T-cell (primary cell): ENCODE data around the gene FOXP2. TPM values are rescaled to one million over a fixed set of nuclear protein-coding genes. Genes with fewer than 3 reads are reported as not detected.

Experiments
- ATAC-seq, 4 experiments: fragments of 200-7000 bp in 3 of 4; fragments of 150-1000 bp in 1 of 4; cut with Tn5 transposase; replicated peaks in 1 of 4; 1 replicate in 3 of 4; 2 replicates in 1 of 4; pipeline ENCODE4 v1.10.0; 2021; ENCODE audit warnings: moderate library complexity in 3 of 4, mild to moderate bottlenecking in 2 of 4, moderate number of reproducible peaks in 1 of 4
- CTCF ChIA-PET, 2 donors: fragments of 300-600 bp; sonication (Branson Sonifier 250); formaldehyde crosslinking; loops; one replicate each; lab custom pipeline; 2022; ENCODE audit warnings: antibody characterized with exemption in 2 of 2; lab: Charles Lee
- POLR2A ChIA-PET, 2 donors: fragments of 300-600 bp; sonication (Branson Sonifier 250); formaldehyde crosslinking; loops; one replicate each; lab custom pipeline; 2022; ENCODE audit warnings: antibody characterized with exemption in 2 of 2; lab: Charles Lee
- DNase-seq, 35 experiments: peaks; one replicate each; pipeline versions ENCODE4 v3.0.0 to v3.0.0-alpha.2; 2013 to 2023
- H3K27ac ChIP-seq: one replicate; pipeline ENCODE4 v1.5.1; 2013; ENCODE audit warnings: low read length
- H3K27me3 ChIP-seq, 2 experiments: replicated peaks in 1 of 2; 1 replicate in 1 of 2; 2 replicates in 1 of 2; pipeline versions ENCODE4 v1.6.1 to v1.7.0; 2013; ENCODE audit warnings: low read length in 1 of 2, mixed read lengths in 1 of 2; ENCODE audit not compliant: control insufficient read depth in 2 of 2, insufficient read depth in 2 of 2; ENCODE audit errors: extremely low read depth in 1 of 2
- H3K36me3 ChIP-seq, 2 donors: 1 replicate in 1 of 2; 2 replicates in 1 of 2; pipeline versions ENCODE4 v1.6.1 to v1.7.0; 2013; ENCODE audit warnings: low read length in 1 of 2; ENCODE audit not compliant: control insufficient read depth in 2 of 2, insufficient read depth in 1 of 2; ENCODE audit errors: extremely low read depth in 1 of 2
- H3K4me1 ChIP-seq, 2 experiments: 1 replicate in 1 of 2; 2 replicates in 1 of 2; pipeline versions ENCODE4 v1.6.1 to v1.7.0; 2013; ENCODE audit warnings: low read length in 2 of 2, mixed read lengths in 1 of 2; ENCODE audit not compliant: insufficient read depth in 2 of 2, control insufficient read depth in 1 of 2; ENCODE audit errors: extremely low read depth in 1 of 2
- H3K4me3 ChIP-seq, 2 donors: 1 replicate in 1 of 2; 2 replicates in 1 of 2; pipeline versions ENCODE4 v1.5.1 to v1.7.0; 2013; ENCODE audit warnings: mild to moderate bottlenecking in 2 of 2, low read length in 1 of 2, moderate library complexity in 1 of 2; ENCODE audit not compliant: control insufficient read depth in 1 of 2; ENCODE audit errors: extremely low read depth in 1 of 2
- H3K9me3 ChIP-seq: 2 replicates; pipeline ENCODE4 v1.7.0; 2013
- H3K27ac Mint-ChIP-seq, 2 donors: one replicate each; pipeline ENCODE4 v1.8.0; 2020 to 2021; ENCODE audit warnings: mild to moderate bottlenecking in 2 of 2, mixed read lengths in 2 of 2
- H3K27me3 Mint-ChIP-seq, 2 donors: one replicate each; pipeline ENCODE4 v1.8.0; 2021 to 2022; ENCODE audit warnings: mixed read lengths in 2 of 2
- H3K36me3 Mint-ChIP-seq: one replicate; pipeline ENCODE4 v1.8.0; 2021; ENCODE audit warnings: mixed read lengths
- H3K4me1 Mint-ChIP-seq, 3 donors: one replicate each; pipeline ENCODE4 v1.8.0; 2020 to 2022; ENCODE audit warnings: mixed read lengths in 3 of 3, mild to moderate bottlenecking in 1 of 3
- H3K4me3 Mint-ChIP-seq, 3 donors: one replicate each; pipeline ENCODE4 v1.8.0; 2020 to 2022; ENCODE audit warnings: mild to moderate bottlenecking in 3 of 3, mixed read lengths in 3 of 3, moderate library complexity in 3 of 3
- H3K9me3 Mint-ChIP-seq, 3 donors: one replicate each; pipeline ENCODE4 v1.8.0; 2020 to 2022; ENCODE audit warnings: mixed read lengths in 3 of 3
- WGBS: methylation state at CpG from one replicate; pipeline ENCODE4 v1.1.5; 2013; ENCODE audit warnings: missing lambda C conversion rate; ENCODE audit not compliant: insufficient coverage; 5-methylcytosine and 5-hydroxymethylcytosine counted together
- total RNA-seq, 35 experiments: library from RNA in 6 of 35; stranded (reverse) in 6 of 35; fragments of 120-200 nt in 1 of 35; gene quantifications; one replicate each; pipeline versions ENCODE4 v1.2.1 to v1.2.4 and lab custom pipeline; 2013 to 2026

Gene FOXP2
- under 1 TPM in 1 of 5 donors, not detected in 4; 0.19 TPM for total RNA-seq
- 0.24 TPM for total RNA-seq (2013)
- total RNA-seq (lab: John Stamatoyannopoulos, UW) = 0 to 0.18 (median 0) reads per million in 29 experiments

DNA sequence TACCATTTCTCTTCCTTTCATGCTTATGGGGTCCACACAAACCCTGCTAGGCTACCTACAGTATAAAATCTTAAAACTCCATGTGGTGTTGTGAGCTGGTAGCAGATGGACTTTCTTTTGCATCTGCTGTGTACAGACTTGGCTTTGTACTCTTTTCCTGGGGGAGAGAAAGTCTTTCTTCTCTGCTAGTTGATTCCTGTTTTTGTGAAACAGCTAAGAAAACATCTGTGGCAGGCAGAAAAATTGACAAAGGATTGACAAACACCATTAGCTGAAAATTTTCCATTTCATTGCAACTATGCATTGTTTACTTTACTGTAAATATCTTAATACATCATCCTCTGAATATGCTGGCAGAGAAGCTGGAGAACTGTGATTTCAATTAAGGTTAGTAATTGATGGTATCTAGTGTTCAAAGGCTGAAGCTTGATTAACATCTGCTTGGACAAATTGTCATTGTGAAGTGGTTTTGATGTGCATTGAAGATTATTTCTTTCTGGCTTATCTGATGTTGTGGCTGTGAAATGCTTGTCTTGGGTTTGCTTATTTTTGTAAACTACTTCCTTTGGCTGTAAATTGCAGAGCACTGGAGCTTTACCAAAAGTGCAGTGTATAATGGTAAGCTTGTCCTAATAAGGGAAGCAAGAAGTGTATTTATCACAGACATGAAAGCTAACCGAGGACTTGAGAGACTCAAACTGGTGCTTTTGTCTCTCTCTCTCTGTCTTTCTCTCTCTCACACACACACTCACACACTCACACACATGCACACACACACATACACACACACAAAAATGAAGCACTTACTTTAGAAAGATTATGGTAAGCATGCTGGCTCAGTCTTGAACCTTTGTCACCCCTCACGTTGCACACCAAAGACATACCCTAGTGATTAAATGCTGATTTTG, at the start of gene FOXP2:
Gene FOXP2 (plus strand): TSS at position 660 of the 908 bp plus-strand sequence. CDS start 11,697 bp downstream, outside the sequence.
- ChIA-PET CTCF (no interaction called here), POLR2A (no interaction called here)
- Histone ChIP-seq H3K27me3 (no peaks in the 10 kb centered on the region), H3K4me3 (no peak within 1 kb of the TSS), H3K36me3 (no peaks in the 10 kb centered on the region), H3K27ac (no peak within 1 kb of the TSS), H3K9me3 (no peaks in the 10 kb centered on the region), H3K4me1 (no peaks in the 10 kb centered on the region)
- no peak within 1 kb of the TSS for H3K4me3 Mint-ChIP-seq
- H3K4me1 Mint-ChIP-seq = no peaks in the 10 kb centered on the region
- no peaks in the 10 kb centered on the region for H3K36me3 Mint-ChIP-seq
- DNase-seq = no peak
- no peaks in the 10 kb centered on the region for H3K27me3 Mint-ChIP-seq
- ATAC-seq = no peak
- H3K9me3 Mint-ChIP-seq = no peaks in the 10 kb centered on the region
- no peak within 1 kb of the TSS for H3K27ac Mint-ChIP-seq
- WGBS = no CpG with 5 or more reads among the region's 2 CpGs

DNA sequence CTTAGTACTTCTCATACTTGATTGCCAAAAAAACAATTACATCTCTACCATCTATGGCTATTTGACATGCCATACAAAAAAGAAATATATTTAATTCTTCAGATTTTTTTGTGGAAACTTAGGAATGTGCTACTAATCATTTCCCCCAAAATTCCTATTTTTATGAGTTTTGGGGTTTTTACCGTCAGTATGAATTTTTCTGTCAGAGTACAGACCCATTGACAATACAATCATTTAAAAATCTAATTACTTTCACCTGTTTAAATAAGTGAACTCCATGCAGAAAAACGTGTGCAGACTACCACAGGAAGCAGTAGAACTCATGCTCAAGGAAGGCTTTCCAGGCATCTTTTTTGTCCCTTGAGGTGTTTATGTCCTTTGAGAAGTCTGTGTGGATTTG, 48.8 kb upstream of the FOXP2 start:
- Mint-ChIP-seq H3K4me1 (no peaks in the 10 kb centered on the region), H3K27me3 (no peaks in the 10 kb centered on the region), H3K36me3 (no peaks in the 10 kb centered on the region), H3K4me3 (no peak overlapping the region), H3K27ac (no peak overlapping the region), H3K9me3 (peaks cover 0 to 4% (median 0%) of the 10 kb centered on the region in 3 donors)
- no peaks in the 10 kb centered on the region for H3K4me1 ChIP-seq
- H3K4me3 ChIP-seq = no peak overlapping the region
- no peaks in the 10 kb centered on the region for H3K9me3 ChIP-seq
- H3K27me3 ChIP-seq = no peaks in the 10 kb centered on the region
- DNase-seq = no peak
- ATAC-seq = no peak
- WGBS = 20% methylated on average over 1 of the region's 2 CpGs
- no peaks in the 10 kb centered on the region for H3K36me3 ChIP-seq
- ChIA-PET CTCF (no interaction called here), POLR2A (no interaction called here)
- no peak overlapping the region for H3K27ac ChIP-seq

GRCh38 chr7:114368492-114368891, 46.1 kb upstream of the FOXP2 start:
- DNase-seq (no peak), ATAC-seq (no peak)
- no peaks in the 10 kb centered on the region for H3K27me3 Mint-ChIP-seq
- H3K36me3 Mint-ChIP-seq = no peaks in the 10 kb centered on the region
- no CpG with 5 or more reads among the region's 2 CpGs for WGBS
- H3K4me1 Mint-ChIP-seq = no peaks in the 10 kb centered on the region
- no peak overlapping the region for H3K27ac Mint-ChIP-seq
- H3K9me3 ChIP-seq = no peaks in the 10 kb centered on the region
- H3K4me3 Mint-ChIP-seq = no peak overlapping the region
- no peak overlapping the region for H3K4me3 ChIP-seq
- H3K27ac ChIP-seq = no peak overlapping the region
- peaks cover 0 to 4% (median 0%) of the 10 kb centered on the region in 3 donors for H3K9me3 Mint-ChIP-seq
- CTCF ChIA-PET = no interaction called here
- POLR2A ChIA-PET = no interaction called here
- H3K4me1 ChIP-seq = no peaks in the 10 kb centered on the region
- H3K27me3 ChIP-seq = no peaks in the 10 kb centered on the region
- H3K36me3 ChIP-seq = no peaks in the 10 kb centered on the region

DNA sequence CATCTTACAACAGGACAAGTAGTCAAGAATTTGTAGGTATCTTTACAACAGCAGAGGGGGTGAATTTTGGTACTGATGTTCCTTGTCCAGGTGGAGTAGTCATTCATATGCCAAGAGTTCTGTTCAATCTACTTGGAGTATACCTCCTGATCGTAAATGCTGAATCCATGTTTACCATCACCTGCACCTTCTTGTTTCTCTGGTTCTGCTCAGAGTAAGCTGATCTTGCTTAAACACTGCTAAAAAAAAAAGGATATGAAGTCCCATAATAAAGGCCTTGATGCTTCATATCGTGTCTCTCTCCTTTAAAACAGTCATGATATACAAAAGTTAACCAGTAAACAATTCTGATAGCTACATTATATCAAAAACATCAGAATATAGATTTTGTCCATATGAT, 45.3 kb upstream of the FOXP2 start:
- no peak overlapping the region for H3K27ac ChIP-seq
- no peaks in the 10 kb centered on the region for H3K4me1 ChIP-seq
- Mint-ChIP-seq H3K27ac (no peak overlapping the region), H3K4me3 (no peak overlapping the region), H3K4me1 (no peaks in the 10 kb centered on the region), H3K36me3 (no peaks in the 10 kb centered on the region), H3K9me3 (peaks cover 0 to 4% (median 0%) of the 10 kb centered on the region in 3 donors), H3K27me3 (no peaks in the 10 kb centered on the region)
- H3K9me3 ChIP-seq = no peaks in the 10 kb centered on the region
- H3K36me3 ChIP-seq = no peaks in the 10 kb centered on the region
- H3K4me3 ChIP-seq = no peak overlapping the region
- DNase-seq (no peak), ATAC-seq (no peak)
- WGBS = 86% methylated on average over 1 of the region's 2 CpGs
- POLR2A ChIA-PET = no interaction called here
- H3K27me3 ChIP-seq = no peaks in the 10 kb centered on the region
- CTCF ChIA-PET = no interaction called here

DNA sequence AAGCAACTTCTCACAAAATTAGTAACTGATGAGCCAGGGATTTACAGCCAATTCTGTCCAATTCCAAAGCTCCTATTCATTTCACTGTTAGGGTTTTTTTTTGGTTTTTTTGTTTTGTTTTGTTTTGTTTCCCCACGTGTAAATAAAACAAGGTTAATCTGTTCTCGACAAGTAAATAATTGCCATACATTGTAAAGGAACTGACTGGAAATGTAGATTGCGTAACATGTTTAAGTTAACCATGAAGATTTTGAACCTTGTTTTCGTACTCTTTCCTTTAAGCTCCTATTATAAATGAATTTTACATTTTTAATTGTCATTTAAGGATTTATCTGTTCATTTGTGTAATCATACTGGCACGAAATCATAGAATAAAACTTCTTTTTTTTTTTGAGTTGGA, 42.0 kb upstream of the FOXP2 start:
- H3K27ac Mint-ChIP-seq = no peak overlapping the region
- peaks cover 2 to 3% of the 10 kb centered on the region in 2 donors for H3K27me3 Mint-ChIP-seq
- CTCF ChIA-PET = interaction anchor here in 1 of 2 donors (0.7 kb wide), 1 partner anchor 845 kb away, joined by 3 read pairs; no protein-coding TSS in a partner anchor
- Histone ChIP-seq H3K27ac (no peak overlapping the region), H3K27me3 (no peaks in the 10 kb centered on the region), H3K4me3 (no peak overlapping the region), H3K4me1 (no peaks in the 10 kb centered on the region), H3K36me3 (no peaks in the 10 kb centered on the region), H3K9me3 (no peaks in the 10 kb centered on the region)
- ATAC-seq = no peak
- DNase-seq = no peak
- H3K9me3 Mint-ChIP-seq = peaks cover 0 to 4% (median 0%) of the 10 kb centered on the region in 3 donors
- H3K4me1 Mint-ChIP-seq = no peaks in the 10 kb centered on the region
- no peak overlapping the region for H3K4me3 Mint-ChIP-seq
- H3K36me3 Mint-ChIP-seq = no peaks in the 10 kb centered on the region
- POLR2A ChIA-PET = interaction anchor here (0.6 to 0.8 kb wide), 3 partner anchors 14 to 970 kb away, joined by 3 to 9 read pairs (median 3); no protein-coding TSS in a partner anchor
- WGBS = 100% methylated on average over 1 of the region's 5 CpGs

DNA sequence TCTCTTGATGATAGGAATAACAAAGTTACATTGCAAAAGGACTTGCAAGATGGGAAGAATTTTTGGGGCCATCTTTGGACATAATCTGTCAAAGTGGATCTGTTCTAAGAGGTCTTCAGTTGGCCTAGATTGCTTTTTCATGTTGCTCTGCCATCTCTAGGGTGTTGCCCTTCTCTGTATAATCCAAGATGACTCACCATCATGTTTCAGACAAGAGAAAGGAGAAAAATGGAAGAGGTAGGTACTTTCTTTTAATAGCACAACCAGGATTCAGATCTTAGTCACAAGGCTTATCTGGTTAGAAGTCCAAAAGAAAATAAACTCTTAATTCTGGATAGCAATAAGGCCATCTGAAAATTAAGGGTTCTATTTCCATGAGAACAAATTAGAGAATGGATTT, 38.7 kb upstream of the FOXP2 start:
- Histone ChIP-seq H3K4me1 (no peaks in the 10 kb centered on the region), H3K27ac (no peak overlapping the region), H3K9me3 (no peaks in the 10 kb centered on the region), H3K27me3 (no peaks in the 10 kb centered on the region), H3K36me3 (no peaks in the 10 kb centered on the region), H3K4me3 (no peak overlapping the region)
- no peak overlapping the region for H3K4me3 Mint-ChIP-seq
- H3K36me3 Mint-ChIP-seq = no peaks in the 10 kb centered on the region
- H3K27me3 Mint-ChIP-seq = peaks cover 2 to 3% of the 10 kb centered on the region in 2 donors
- DNase-seq (no peak), ATAC-seq (no peak)
- POLR2A ChIA-PET = no interaction called here
- no peaks in the 10 kb centered on the region for H3K4me1 Mint-ChIP-seq
- H3K27ac Mint-ChIP-seq = no peak overlapping the region
- CTCF ChIA-PET = no interaction called here
- H3K9me3 Mint-ChIP-seq = peaks cover 0 to 5% (median 0%) of the 10 kb centered on the region in 3 donors
